GM10266 (cell line): ENCODE data around the gene DMD.

Source experiments
- DNase-seq: peaks from one replicate; pipeline ENCODE4 v3.0.0; 2012; ENCODE audit errors: extremely low spot score
- TF ChIP-seq, protein P1 (sequence below): IDR thresholded peaks from 2 replicates; pipeline ENCODE4 v1.5.1; 2012; ENCODE audit warnings: mild to moderate bottlenecking, low read depth; ENCODE audit not compliant: control insufficient read depth, insufficient read depth; ENCODE audit errors: missing control alignments

DMD gene

DNA sequence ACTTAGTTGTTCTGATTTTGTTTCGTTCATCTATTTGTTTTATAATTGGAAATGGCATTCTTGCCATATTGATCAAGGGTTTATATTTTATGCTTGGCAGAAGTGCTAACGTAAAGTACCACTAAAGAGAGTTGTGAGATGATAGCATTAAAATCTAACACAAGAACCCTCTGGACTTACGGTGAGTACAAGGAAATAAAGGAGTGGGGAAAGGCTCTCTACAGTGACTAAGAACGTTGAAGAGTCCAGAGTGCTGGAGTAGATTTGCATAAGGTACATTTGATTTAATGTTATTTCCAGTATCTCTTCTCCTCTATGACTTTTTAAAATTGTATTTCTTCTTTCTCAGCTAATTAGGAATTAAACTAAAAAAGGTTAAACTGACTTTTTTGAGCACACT lies 612.6 kb downstream of the DMD start:
- DNase-seq, result no peak
- TF ChIP-seq, protein P1, sequence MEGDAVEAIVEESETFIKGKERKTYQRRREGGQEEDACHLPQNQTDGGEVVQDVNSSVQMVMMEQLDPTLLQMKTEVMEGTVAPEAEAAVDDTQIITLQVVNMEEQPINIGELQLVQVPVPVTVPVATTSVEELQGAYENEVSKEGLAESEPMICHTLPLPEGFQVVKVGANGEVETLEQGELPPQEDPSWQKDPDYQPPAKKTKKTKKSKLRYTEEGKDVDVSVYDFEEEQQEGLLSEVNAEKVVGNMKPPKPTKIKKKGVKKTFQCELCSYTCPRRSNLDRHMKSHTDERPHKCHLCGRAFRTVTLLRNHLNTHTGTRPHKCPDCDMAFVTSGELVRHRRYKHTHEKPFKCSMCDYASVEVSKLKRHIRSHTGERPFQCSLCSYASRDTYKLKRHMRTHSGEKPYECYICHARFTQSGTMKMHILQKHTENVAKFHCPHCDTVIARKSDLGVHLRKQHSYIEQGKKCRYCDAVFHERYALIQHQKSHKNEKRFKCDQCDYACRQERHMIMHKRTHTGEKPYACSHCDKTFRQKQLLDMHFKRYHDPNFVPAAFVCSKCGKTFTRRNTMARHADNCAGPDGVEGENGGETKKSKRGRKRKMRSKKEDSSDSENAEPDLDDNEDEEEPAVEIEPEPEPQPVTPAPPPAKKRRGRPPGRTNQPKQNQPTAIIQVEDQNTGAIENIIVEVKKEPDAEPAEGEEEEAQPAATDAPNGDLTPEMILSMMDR, result no peak

DNA sequence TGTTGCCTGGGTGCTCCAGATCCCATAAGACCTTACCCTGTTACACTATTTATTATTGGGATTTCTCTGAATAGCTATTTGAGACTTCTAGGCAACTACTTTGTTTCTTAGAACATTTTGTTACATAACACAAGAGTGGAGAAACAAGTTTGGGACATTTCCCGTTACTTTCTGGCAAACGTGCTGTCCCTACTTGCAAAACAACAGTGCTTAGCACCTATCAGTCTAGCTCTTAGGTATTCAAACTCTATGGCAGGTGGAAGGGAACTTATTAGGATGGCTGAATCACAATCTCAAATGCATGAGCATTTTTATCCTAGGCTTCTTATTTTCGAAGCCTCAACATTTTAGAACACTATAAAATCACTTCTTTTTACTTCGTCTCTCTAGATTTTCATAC lies 613.6 kb downstream of the DMD start:
- DNase-seq, result no peak
- TF ChIP-seq, protein P1, result no peak

DNA sequence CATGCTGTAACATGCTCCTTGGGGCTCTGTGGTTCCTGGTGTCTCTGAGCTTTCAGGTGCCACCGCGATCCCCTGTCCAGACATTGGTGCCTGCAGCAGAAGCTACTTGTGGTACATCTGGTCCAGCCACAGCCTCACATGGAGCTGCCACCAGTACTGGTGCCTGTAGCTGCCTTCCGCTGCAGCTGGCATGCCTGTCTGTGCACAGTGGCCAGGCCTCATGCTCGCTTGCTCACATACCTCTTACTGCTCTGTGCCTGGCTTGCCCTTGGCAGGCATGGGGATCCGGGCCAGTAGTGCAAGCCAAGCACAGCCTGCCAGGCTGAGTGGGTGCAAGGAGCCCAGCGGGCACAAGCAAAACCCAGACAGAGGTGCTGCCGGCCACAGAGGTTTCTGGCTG lies 618.6 kb downstream of the DMD start:
- TF ChIP-seq, protein P1, result no peak

DNA sequence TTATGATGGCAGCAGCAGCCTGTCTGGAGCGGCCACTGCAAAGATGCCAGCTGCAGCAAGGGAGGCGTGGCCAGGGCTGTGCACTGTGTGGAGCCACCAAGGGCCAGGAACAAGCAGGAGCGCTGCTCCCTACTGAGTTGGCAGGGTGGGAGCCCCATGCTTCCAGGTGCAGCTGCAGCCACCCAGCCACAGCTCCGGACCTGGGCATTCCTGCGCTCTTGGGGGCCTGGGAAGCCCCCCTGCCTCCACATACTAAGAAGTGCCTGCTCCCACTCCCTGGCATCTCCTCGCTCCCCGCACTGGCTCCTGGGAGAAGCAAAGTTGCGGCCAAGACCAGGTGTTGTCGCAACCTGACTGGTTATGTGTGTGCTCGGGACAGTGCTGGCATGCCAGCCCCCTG lies 619.8 kb downstream of the DMD start:
- DNase-seq, result no peak
- TF ChIP-seq, protein P1, result no peak

More for the DNA sequence above, 618.6 kb downstream of the DMD start:
- DNase-seq, result no peak

DNA sequence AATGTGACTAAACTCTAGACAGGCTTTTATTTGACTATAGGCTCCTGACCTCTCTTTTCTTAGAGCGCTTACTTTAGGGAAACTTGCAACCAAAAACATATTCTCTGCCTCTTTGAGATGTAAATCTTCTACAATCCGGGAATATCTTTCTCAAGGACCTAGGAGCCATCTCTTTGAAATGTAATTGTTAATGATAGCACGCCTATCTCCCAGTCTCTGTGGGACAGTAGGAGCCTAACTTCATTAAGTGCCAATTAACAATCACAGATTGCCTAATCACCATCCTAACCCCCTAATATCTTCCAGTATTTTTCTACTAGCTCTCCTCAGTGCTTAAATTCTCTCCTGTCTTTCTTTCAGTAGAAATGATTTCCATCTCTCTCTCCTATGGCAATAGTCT lies 628.6 kb downstream of the DMD start:
- TF ChIP-seq, protein P1, result no peak
- DNase-seq, result no peak

DNA sequence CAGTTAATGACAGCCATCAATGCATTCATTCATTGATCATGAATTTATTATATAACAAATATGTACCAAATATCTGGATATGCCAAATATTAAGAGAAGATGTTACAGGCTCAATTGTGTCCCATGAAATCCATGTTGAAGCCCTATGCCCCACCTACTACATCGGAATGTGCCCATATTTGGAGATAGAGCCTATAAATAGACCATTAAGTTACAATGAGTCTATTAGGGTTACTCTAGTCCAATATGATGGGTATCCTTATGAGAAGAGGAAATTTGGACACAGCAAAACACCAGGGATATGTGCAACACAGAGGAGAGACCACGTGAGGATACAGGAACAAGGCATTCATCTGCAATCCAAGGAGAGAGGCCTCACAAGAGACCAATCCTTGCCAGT lies 634.5 kb downstream of the DMD start:
- DNase-seq, result no peak
- TF ChIP-seq, protein P1, result no peak

DNA sequence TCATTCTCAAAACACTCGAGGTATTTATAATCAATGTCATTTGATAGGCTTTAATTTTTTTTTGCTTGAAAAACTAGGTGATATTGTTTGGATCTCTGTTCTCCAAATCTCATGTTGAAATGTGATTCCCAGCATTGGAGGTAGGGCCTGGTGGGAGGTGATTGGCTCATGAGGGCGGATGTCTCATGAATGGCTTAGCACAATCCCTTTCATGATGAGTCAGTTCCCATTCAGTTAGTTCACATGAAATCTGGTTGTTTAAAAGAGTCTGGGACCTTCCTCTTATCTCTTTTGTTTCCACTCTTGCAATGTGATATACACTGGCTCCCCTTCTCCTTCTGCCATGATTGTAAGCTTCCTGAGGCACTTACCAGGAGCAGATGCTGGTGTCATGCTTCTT lies 638.7 kb downstream of the DMD start:
- no peak for DNase-seq
- TF ChIP-seq, protein P1, result no peak
